HEK293 (cell line): Measurements from ENCODE around the gene GRIK2.

Experiments used
- CTCF ChIA-PET: fragments of 350-600 bp; formaldehyde crosslinking; extraction: SDS; loops from one replicate; lab custom pipeline; 2021; ENCODE audit warnings: antibody characterized with exemption; lab: Yijun Ruan, JAX
- POLR2A ChIA-PET: fragments of 300-600 bp; formaldehyde crosslinking; extraction: SDS; loops from one replicate; lab custom pipeline; 2020; ENCODE audit warnings: antibody characterized with exemption, inconsistent platforms; lab: Yijun Ruan, JAX
- H3K27ac ChIP-seq: fragments of 200-500 bp; sonication (Bioruptor generic); 2 replicates; pipeline ENCODE4 v1.5.1; 2014; ENCODE audit warnings: low read depth, low read length, control low read depth, inconsistent platforms; ENCODE audit errors: extremely low read depth
- H3K36me3 ChIP-seq, 2 experiments: fragments of 200-500 bp in 1 of 2; sonication (Bioruptor generic) in 1 of 2; 1 replicate in 1 of 2; 2 replicates in 1 of 2; pipeline ENCODE4 v1.5.1; 2014 to 2017; ENCODE audit warnings: inconsistent platforms in 2 of 2, low read length in 2 of 2; ENCODE audit not compliant: control insufficient read depth in 2 of 2, insufficient read depth in 1 of 2
- H3K4me1 ChIP-seq: fragments of 200-500 bp; sonication (Bioruptor generic); 2 replicates; pipeline ENCODE4 v1.5.1; 2014; ENCODE audit warnings: mild to moderate bottlenecking, low read length, inconsistent platforms; ENCODE audit not compliant: control insufficient read depth, insufficient read depth
- H3K4me3 ChIP-seq: 2 replicates; pipeline ENCODE4 v1.5.1; 2011; ENCODE audit warnings: low read depth, mild to moderate bottlenecking, control low read depth, low read length, moderate library complexity
- H3K9me3 ChIP-seq: fragments of 200-500 bp; sonication (Bioruptor generic); 2 replicates; pipeline ENCODE4 v1.5.1; 2014; ENCODE audit warnings: low read depth, low read length, inconsistent platforms; ENCODE audit not compliant: control insufficient read depth, insufficient read depth
- KLF16 ChIP-seq: fragments of 450-650 bp; formaldehyde crosslinking; IDR thresholded peaks from 2 replicates; pipeline ENCODE4 v1.5.1; 2017; ENCODE audit warnings: missing biosample characterization, missing genetic modification characterization
- KLF8 ChIP-seq: fragments of 450-650 bp; formaldehyde crosslinking; IDR thresholded peaks from 2 replicates; pipeline ENCODE4 v1.5.1; 2016; ENCODE audit warnings: missing biosample characterization, missing genetic modification characterization
- KLF9 ChIP-seq: fragments of 450-650 bp; formaldehyde crosslinking; IDR thresholded peaks from 2 replicates; pipeline ENCODE4 v1.5.1; 2016; ENCODE audit warnings: missing biosample characterization, missing genetic modification characterization, low read depth
- PRDM6 ChIP-seq: fragments of 450-650 bp; formaldehyde crosslinking; IDR thresholded peaks from 2 replicates; pipeline ENCODE4 v1.5.1; 2017; ENCODE audit warnings: missing biosample characterization, missing genetic modification characterization
- REST ChIP-seq: fragments of 450-650 bp; formaldehyde crosslinking; IDR thresholded peaks from 2 replicates; pipeline ENCODE4 v1.5.1; 2016; ENCODE audit warnings: missing biosample characterization, missing genetic modification characterization
- SP3 ChIP-seq: fragments of 450-650 bp; formaldehyde crosslinking; IDR thresholded peaks from 2 replicates; pipeline ENCODE4 v1.5.1; 2016; ENCODE audit warnings: missing biosample characterization, missing genetic modification characterization
- SP7 ChIP-seq: fragments of 450-650 bp; formaldehyde crosslinking; IDR thresholded peaks from 2 replicates; pipeline ENCODE4 v1.5.1; 2016; ENCODE audit warnings: missing biosample characterization, missing genetic modification characterization
- YY1 ChIP-seq: fragments of 450-650 bp; formaldehyde crosslinking; IDR thresholded peaks from 2 replicates; pipeline ENCODE4 v1.5.1; 2018; ENCODE audit warnings: missing biosample characterization, missing genetic modification characterization
- ZBTB1 ChIP-seq: fragments of 450-650 bp; formaldehyde crosslinking; IDR thresholded peaks from 2 replicates; pipeline ENCODE4 v1.5.1; 2016; ENCODE audit warnings: missing biosample characterization, missing genetic modification characterization
- ZBTB20 ChIP-seq: fragments of 450-650 bp; formaldehyde crosslinking; IDR thresholded peaks from 2 replicates; pipeline ENCODE4 v1.5.1; 2016; ENCODE audit warnings: missing biosample characterization, missing genetic modification characterization
- ZBTB49 ChIP-seq: fragments of 450-650 bp; formaldehyde crosslinking; IDR thresholded peaks from 2 replicates; pipeline ENCODE4 v1.5.1; 2016; ENCODE audit warnings: missing biosample characterization, missing genetic modification characterization, low read depth
- ZFP3 ChIP-seq: fragments of 450-650 bp; formaldehyde crosslinking; IDR thresholded peaks from 2 replicates; pipeline ENCODE4 v1.5.1; 2016; ENCODE audit warnings: low read depth, missing biosample characterization, missing genetic modification characterization
- ZNF157 ChIP-seq: fragments of 450-650 bp; formaldehyde crosslinking; IDR thresholded peaks from 2 replicates; pipeline ENCODE4 v1.5.1; 2016; ENCODE audit warnings: missing biosample characterization, missing genetic modification characterization
- ZNF184 ChIP-seq: fragments of 450-650 bp; IDR thresholded peaks from 2 replicates; pipeline ENCODE4 v1.5.1; 2018; ENCODE audit warnings: missing biosample characterization, mild to moderate bottlenecking, missing genetic modification characterization
- ZNF366 ChIP-seq: fragments of 450-650 bp; formaldehyde crosslinking; conservative IDR thresholded peaks from 2 replicates; pipeline ENCODE4 v1.5.1; 2016; ENCODE audit warnings: missing biosample characterization, missing genetic modification characterization
- ZNF707 ChIP-seq: fragments of 450-650 bp; formaldehyde crosslinking; IDR thresholded peaks from 2 replicates; pipeline ENCODE4 v1.5.1; 2016; ENCODE audit warnings: missing biosample characterization, missing genetic modification characterization

The GRIK2 gene

GRCh38 chr6:101398716-101399615, 5.5 kb downstream of the GRIK2 start:
- H3K4me1 ChIP-seq, result no peaks in the 10 kb centered on the region; the same call in none of the 2 replicates
- H3K36me3 ChIP-seq, result no peaks in the 10 kb centered on the region
- CTCF ChIA-PET, result interaction anchor here (0.7 kb wide), 1 partner anchor 38 kb away, joined by 3 read pairs; no protein-coding TSS in a partner anchor
- TF ChIP-seq PRDM6 (tag by site-specific recombination) (no peak), SP7 (no peak), ZFP3 (tag by site-specific recombination) (no peak), ZNF366 (tag by site-specific recombination) (no peak), SP3 (tag by site-specific recombination) (no peak), KLF16 (tag by site-specific recombination) (no peak), ZNF184 (tag by site-specific recombination) (no peak)
- POLR2A ChIA-PET, result no interaction called here
- H3K27ac ChIP-seq, result no peak overlapping the region
- no peak overlapping the region for H3K4me3 ChIP-seq
- no peaks in the 10 kb centered on the region for H3K9me3 ChIP-seq

- no peak overlapping the region for H3K4me3 ChIP-seq
- H3K9me3 ChIP-seq, result no peaks in the 10 kb centered on the region
- ChIA-PET CTCF (interaction anchor here (0.7 kb wide), 1 partner anchor 39 kb away, joined by 3 read pairs; no protein-coding TSS in a partner anchor), POLR2A (no interaction called here)
- no peak overlapping the region for H3K27ac ChIP-seq
- H3K4me1 ChIP-seq, result no peaks in the 10 kb centered on the region; the same call in 1 of the 2 replicates
- H3K36me3 ChIP-seq, result no peaks in the 10 kb centered on the region
- TF ChIP-seq REST (no peak), ZBTB49 (tag by site-specific recombination) (no peak), ZNF157 (tag by site-specific recombination) (no peak), YY1 (tag by site-specific recombination) (no peak), ZBTB20 (tag by site-specific recombination) (no peak), KLF8 (tag by site-specific recombination) (no peak), ZNF707 (tag by site-specific recombination) (no peak), ZBTB1 (tag by site-specific recombination) (no peak), KLF9 (tag by site-specific recombination) (no peak), KLF16 (tag by site-specific recombination) (no peak)
Measured at GRCh38 chr6:101399616-101400162, 6.2 kb downstream of the GRIK2 start.
